Thyroid gland (tissue), 4 donors: Measurements from ENCODE around the gene DNAJC19. TPM values are rescaled to one million over a fixed set of nuclear protein-coding genes. Genes with fewer than 3 reads are reported as not detected.
"Not testable (repeated sequence)": the region's sequence is repeated elsewhere in the genome, so short reads cannot be mapped to it uniquely, and the experiment has no call there.

Experiments used
- DNase-seq, 2 donors: peaks; one replicate each; pipeline ENCODE4 v3.0.0-alpha.2; 2019
- H3K27ac ChIP-seq, 3 donors: fragments of 200-600 bp; sonication (generic); 1 replicate in 2 of 3; 2 replicates in 1 of 3; pipeline ENCODE4 v1.5.1; 2016 to 2019; ENCODE audit warnings: mild to moderate bottlenecking in 1 of 3, moderate library complexity in 1 of 3
- H3K27me3 ChIP-seq: fragments of 200-600 bp; sonication (generic); one replicate; pipeline ENCODE4 v1.5.1; 2019
- H3K36me3 ChIP-seq, 2 donors: fragments of 200-600 bp; sonication (generic); one replicate each; pipeline ENCODE4 v1.5.1; 2016 to 2019
- H3K4me1 ChIP-seq, 2 donors: fragments of 200-600 bp; sonication (generic); one replicate each; pipeline ENCODE4 v1.5.1; 2017 to 2019
- H3K4me3 ChIP-seq, 3 donors: fragments of 200-600 bp; sonication (generic); replicated peaks in 1 of 3; 1 replicate in 2 of 3; 2 replicates in 1 of 3; pipeline ENCODE4 v1.5.1; 2016; ENCODE audit warnings: mild to moderate bottlenecking in 1 of 3
- H3K9me3 ChIP-seq: fragments of 200-600 bp; sonication (generic); one replicate; pipeline ENCODE4 v1.5.1; 2017
- POLR2A ChIP-seq, 2 donors: fragments of 450-650 bp; IDR thresholded peaks; one replicate each; pipeline ENCODE4 v1.6.1; 2017; ENCODE audit warnings: antibody characterized with exemption in 2 of 2, mild to moderate bottlenecking in 2 of 2, moderate library complexity in 1 of 2
- WGBS, 2 donors: methylation state at CpG; one replicate each; pipeline ENCODE4 v1.1.5; 2017; 5-methylcytosine and 5-hydroxymethylcytosine counted together
- intact Hi-C: fragments of 100-400 bp; cut with DNase I; formaldehyde crosslinking; loops from one replicate; pipeline ENCODE4 v1.15.1; 2023
- total RNA-seq, 4 donors: library from RNA; depleted of rRNA; stranded (reverse); fragments of >200 nt; gene quantifications; one replicate each; pipeline ENCODE4 v1.2.3, GENCODE V29; 2016
- TF ChIP-seq, protein P1 (sequence below), 6 experiments: fragments of 200-600 bp in 3 of 6; fragments of 450-650 bp in 3 of 6; sonication (generic) in 3 of 6; IDR thresholded peaks; one replicate each; pipeline ENCODE4 v1.5.1; 2016 to 2019; ENCODE audit warnings: antibody characterized with exemption in 6 of 6, mild to moderate bottlenecking in 2 of 6, inconsistent platforms in 1 of 6, moderate library complexity in 1 of 6

The DNAJC19 gene
- total RNA-seq, 4 donors from 2014 or later: 46.5 to 66.8 (median 56.1) TPM

DNA sequence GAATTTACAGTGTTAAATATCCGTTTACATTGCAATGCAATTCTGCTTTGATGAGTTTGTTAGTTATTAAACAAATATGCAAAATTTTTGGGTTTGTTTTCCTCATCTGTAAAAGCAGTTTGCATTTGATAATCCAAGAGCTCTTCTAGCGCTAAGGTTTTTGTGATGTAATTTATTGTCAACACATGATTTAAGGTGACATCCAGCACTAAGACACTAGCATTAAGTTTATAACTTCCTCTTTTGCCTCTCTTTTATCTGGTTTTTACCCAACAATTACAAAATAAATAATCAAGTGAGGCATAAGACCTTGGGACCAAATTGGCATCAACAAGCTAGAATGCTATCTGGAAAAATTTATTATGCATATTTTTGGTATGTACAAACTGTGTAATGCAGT, 969 bp upstream of the DNAJC19 start:
- WGBS, 2 donors: 25 to 32% methylated on average over 2 of the region's 2 CpGs
- no peak for TF ChIP-seq POLR2A (IDR thresholded peaks at IDR 0.05)
- TF ChIP-seq, protein P1, sequence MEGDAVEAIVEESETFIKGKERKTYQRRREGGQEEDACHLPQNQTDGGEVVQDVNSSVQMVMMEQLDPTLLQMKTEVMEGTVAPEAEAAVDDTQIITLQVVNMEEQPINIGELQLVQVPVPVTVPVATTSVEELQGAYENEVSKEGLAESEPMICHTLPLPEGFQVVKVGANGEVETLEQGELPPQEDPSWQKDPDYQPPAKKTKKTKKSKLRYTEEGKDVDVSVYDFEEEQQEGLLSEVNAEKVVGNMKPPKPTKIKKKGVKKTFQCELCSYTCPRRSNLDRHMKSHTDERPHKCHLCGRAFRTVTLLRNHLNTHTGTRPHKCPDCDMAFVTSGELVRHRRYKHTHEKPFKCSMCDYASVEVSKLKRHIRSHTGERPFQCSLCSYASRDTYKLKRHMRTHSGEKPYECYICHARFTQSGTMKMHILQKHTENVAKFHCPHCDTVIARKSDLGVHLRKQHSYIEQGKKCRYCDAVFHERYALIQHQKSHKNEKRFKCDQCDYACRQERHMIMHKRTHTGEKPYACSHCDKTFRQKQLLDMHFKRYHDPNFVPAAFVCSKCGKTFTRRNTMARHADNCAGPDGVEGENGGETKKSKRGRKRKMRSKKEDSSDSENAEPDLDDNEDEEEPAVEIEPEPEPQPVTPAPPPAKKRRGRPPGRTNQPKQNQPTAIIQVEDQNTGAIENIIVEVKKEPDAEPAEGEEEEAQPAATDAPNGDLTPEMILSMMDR (IDR thresholded peaks at IDR 0.05): no peak
- peak overlapping the region in 2 of 3 donors; percentile 73 to 79 for H3K4me3 ChIP-seq
- H3K9me3 ChIP-seq: no peaks in the 10 kb centered on the region
- intact Hi-C loops: no loop called here
- H3K27ac ChIP-seq: no peak overlapping the region
- H3K27me3 ChIP-seq: no peaks in the 10 kb centered on the region
- peaks cover 8 to 11% of the 10 kb centered on the region in 2 donors for H3K4me1 ChIP-seq
- DNase-seq: no peak
- H3K36me3 ChIP-seq: no peaks in the 10 kb centered on the region

DNA sequence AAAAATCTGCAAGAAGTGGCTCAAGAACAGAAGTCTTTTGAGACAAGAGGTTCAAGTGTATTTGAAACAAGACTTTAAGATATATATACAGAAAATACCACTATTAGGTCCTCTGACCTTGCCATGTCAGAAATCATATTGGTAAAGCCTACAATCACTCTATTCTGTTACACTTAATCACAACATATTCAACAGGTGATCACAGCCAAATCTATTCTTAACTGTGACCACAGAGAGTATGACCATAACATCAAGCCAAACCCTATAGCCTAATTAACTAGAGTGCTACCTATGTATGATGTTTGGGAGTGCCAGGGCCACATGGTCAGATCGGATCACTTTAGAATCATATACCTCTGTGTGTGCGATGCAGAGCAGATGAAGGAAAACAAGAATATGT, 2.2 kb downstream of the DNAJC19 start:
- Histone ChIP-seq H3K36me3 (no peaks in the 10 kb centered on the region), H3K4me3 (no peak overlapping the region), H3K27me3 (no peaks in the 10 kb centered on the region), H3K27ac (no peak overlapping the region), H3K4me1 (peaks cover 8 to 11% of the 10 kb centered on the region in 2 donors), H3K9me3 (no peaks in the 10 kb centered on the region)
- no peak for TF ChIP-seq POLR2A (IDR thresholded peaks at IDR 0.05)
- TF ChIP-seq, protein P1 (IDR thresholded peaks at IDR 0.05): no peak
- 89 to 96% methylated on average over 2 of the region's 2 CpGs for WGBS, 2 donors
- intact Hi-C loops: no loop called here
- no peak for DNase-seq

DNA sequence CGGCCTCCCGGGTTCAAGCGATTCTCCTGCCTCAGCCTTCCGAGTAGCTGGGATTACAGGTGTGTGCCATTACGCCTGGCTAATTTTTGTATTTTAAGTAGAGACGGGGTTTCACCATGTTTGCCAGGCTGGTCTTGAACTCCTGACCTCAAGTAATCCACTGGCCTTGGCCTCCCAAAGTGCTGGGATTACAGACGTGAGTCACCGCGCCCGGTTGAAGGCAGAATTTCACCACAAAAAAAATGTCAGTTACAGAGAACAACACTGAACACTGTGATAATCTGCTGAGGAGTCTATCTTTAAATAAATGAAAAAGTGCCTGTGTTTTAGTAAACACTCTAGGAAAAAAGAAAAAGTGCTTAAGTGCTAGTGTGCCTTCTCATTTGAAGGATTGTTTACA, 3.2 kb downstream of the DNAJC19 start:
- H3K4me1 ChIP-seq: peaks cover 8 to 11% of the 10 kb centered on the region in 2 donors
- H3K27ac ChIP-seq, DNase-seq, H3K27me3 ChIP-seq, H3K9me3 ChIP-seq, H3K4me3 ChIP-seq, intact Hi-C loops, H3K36me3 ChIP-seq: not testable (repeated sequence)
- 95 to 98% methylated on average over 10 of the region's 10 CpGs for WGBS, 2 donors

DNA sequence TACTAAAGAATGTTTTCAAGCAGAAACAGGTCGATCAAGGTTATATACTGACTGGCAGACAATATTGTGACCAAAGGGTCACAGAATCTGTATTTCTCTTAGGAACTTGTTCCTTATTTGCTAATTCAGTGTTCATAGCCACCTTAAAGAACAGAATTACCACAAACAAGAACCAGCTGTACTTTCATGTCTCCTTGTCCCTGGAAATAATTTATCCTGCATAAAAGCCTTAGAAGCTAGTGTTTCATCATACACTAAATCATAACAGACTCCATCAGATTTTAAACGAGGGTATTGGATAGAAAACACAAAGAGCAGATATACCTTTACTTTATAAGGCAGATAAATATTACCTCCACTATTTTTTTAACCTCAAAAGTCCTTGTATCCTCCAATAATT, 6.4 kb downstream of the DNAJC19 start:
- H3K4me1 ChIP-seq: peaks cover under 1 to 5% of the 10 kb centered on the region in 2 donors
- H3K4me3 ChIP-seq: no peak overlapping the region
- no peaks in the 10 kb centered on the region for H3K27me3 ChIP-seq
- no peak for DNase-seq
- H3K36me3 ChIP-seq: no peaks in the 10 kb centered on the region
- intact Hi-C loops: no loop called here
- TF ChIP-seq, protein P1 (IDR thresholded peaks at IDR 0.05): no peak
- no peak for TF ChIP-seq POLR2A (IDR thresholded peaks at IDR 0.05)
- no peaks in the 10 kb centered on the region for H3K9me3 ChIP-seq
- WGBS, 2 donors: 85 to 86% methylated on average over 2 of the region's 2 CpGs
- no peak overlapping the region for H3K27ac ChIP-seq

DNA sequence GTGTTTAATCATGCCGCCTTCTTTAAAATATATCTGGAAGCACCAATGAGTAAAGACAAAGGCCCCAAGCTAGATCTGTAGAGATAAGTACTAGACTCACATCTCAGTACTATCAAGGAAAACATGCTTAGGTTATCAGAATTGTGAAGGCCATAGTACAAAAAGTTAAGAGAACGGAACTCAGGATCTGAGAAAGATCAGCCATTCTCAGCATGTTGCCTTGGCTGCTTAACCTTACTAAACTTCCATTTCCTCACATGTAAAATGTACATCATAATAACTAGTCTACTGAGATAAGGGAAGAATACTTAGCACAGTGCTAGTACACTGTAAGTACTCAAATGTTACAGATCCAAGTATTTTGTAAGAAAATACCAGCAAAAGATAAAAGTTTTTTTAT, 7.6 kb downstream of the DNAJC19 start:
- intact Hi-C loops: no loop called here
- Histone ChIP-seq H3K27me3 (no peaks in the 10 kb centered on the region), H3K4me3 (no peak overlapping the region), H3K4me1 (no peaks in the 10 kb centered on the region), H3K9me3 (no peaks in the 10 kb centered on the region), H3K27ac (no peak overlapping the region), H3K36me3 (peaks cover 0 to 7% of the 10 kb centered on the region in 2 donors)
- WGBS, 2 donors: 86 to 99% methylated on average over 2 of the region's 2 CpGs
- no peak for TF ChIP-seq POLR2A (IDR thresholded peaks at IDR 0.05)
- TF ChIP-seq, protein P1 (IDR thresholded peaks at IDR 0.05): no peak
- no peak for DNase-seq

DNA sequence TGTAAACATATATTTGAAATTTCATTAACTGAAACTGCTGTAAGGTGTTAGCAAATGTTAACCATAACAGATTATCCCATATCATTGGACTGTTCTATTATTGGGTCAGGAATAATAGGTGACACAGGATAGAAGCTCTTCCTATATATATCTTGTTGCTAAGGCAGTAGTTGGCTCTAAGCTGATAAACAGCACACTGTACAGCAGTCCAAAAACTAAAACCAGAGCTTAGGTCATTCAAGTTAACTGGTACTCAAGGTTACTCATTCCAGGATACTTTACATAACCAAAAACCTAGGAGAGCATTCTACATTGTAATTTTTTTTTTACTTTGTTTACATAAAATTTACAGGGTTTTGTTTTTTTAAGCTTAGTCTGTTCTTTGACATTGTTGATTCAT, 8.9 kb downstream of the DNAJC19 start:
- Histone ChIP-seq H3K27me3 (no peaks in the 10 kb centered on the region), H3K36me3 (peaks cover 7 to 8% of the 10 kb centered on the region in 2 donors), H3K9me3 (no peaks in the 10 kb centered on the region), H3K27ac (no peak overlapping the region), H3K4me1 (no peaks in the 10 kb centered on the region), H3K4me3 (no peak overlapping the region)
- intact Hi-C loops: no loop called here
- TF ChIP-seq, protein P1 (IDR thresholded peaks at IDR 0.05): no peak
- no peak for TF ChIP-seq POLR2A (IDR thresholded peaks at IDR 0.05)
- DNase-seq: no peak
